Astrocyte (in vitro differentiated cells and primary cell): Measurements from ENCODE around the gene RAB4B. TPM values are rescaled to one million over a fixed set of nuclear protein-coding genes. Genes with fewer than 3 reads are reported as not detected.

ENCODE experiments used
- DNase-seq: peaks from one replicate; pipeline ENCODE4 v3.0.0-alpha.2; 2010; ENCODE audit warnings: low read depth
- FAIRE-seq: peaks from 2 replicates; lab custom pipeline; 2011; peaks lifted over from hg19 to GRCh38; lab: Jason Lieb, UNC
- H2AFZ ChIP-seq: 2 replicates; pipeline ENCODE4 v1.6.0; 2012; ENCODE audit warnings: low read depth, low read length, inconsistent platforms
- H3K27ac ChIP-seq: 2 replicates; pipeline ENCODE4 v1.5.1; 2011; ENCODE audit warnings: low read depth, low read length, inconsistent platforms
- H3K27me3 ChIP-seq: 2 replicates; pipeline ENCODE4 v1.6.0; 2011; ENCODE audit warnings: low read length, inconsistent platforms; ENCODE audit not compliant: insufficient read depth
- H3K36me3 ChIP-seq: 2 replicates; pipeline ENCODE4 v1.5.1; 2011; ENCODE audit warnings: low read length, inconsistent platforms; ENCODE audit not compliant: insufficient read depth
- H3K4me1 ChIP-seq: 2 replicates; pipeline ENCODE4 v1.5.1; 2011; ENCODE audit warnings: low read length, inconsistent platforms; ENCODE audit not compliant: insufficient read depth
- H3K4me2 ChIP-seq: 2 replicates; pipeline ENCODE4 v1.6.0; 2012; ENCODE audit warnings: low read length, inconsistent platforms
- H3K4me3 ChIP-seq: 2 replicates; pipeline ENCODE4 v1.5.1; 2011; ENCODE audit warnings: low read depth, mild to moderate bottlenecking, low read length, inconsistent platforms; ENCODE audit not compliant: insufficient read depth
- H3K79me2 ChIP-seq: 2 replicates; pipeline ENCODE4 v1.6.0; 2012; ENCODE audit warnings: mild to moderate bottlenecking, low read length, inconsistent platforms; ENCODE audit not compliant: insufficient read depth
- H3K9ac ChIP-seq: 2 replicates; pipeline ENCODE4 v1.6.0; 2012; ENCODE audit warnings: mild to moderate bottlenecking, low read length, inconsistent platforms
- H3K9me3 ChIP-seq: 2 replicates; pipeline ENCODE4 v1.5.1; 2012; ENCODE audit warnings: low read depth, mild to moderate bottlenecking, low read length, inconsistent platforms; ENCODE audit not compliant: insufficient read depth
- H4K20me1 ChIP-seq: 2 replicates; pipeline ENCODE4 v1.6.0; 2012; ENCODE audit warnings: low read length, inconsistent platforms; ENCODE audit not compliant: insufficient read depth
- H3K27ac Mint-ChIP-seq: one replicate; pipeline ENCODE4 v1.8.0; 2021; ENCODE audit warnings: mild to moderate bottlenecking, mixed read lengths; ENCODE audit not compliant: unreplicated experiment
- H3K27me3 Mint-ChIP-seq: one replicate; pipeline ENCODE4 v1.8.0; 2021; ENCODE audit warnings: low read depth, mixed read lengths; ENCODE audit not compliant: unreplicated experiment
- H3K36me3 Mint-ChIP-seq: one replicate; pipeline ENCODE4 v1.8.0; 2021; ENCODE audit warnings: low read depth, mixed read lengths; ENCODE audit not compliant: unreplicated experiment
- H3K4me1 Mint-ChIP-seq: one replicate; pipeline ENCODE4 v1.8.0; 2021; ENCODE audit warnings: low read depth, mixed read lengths; ENCODE audit not compliant: unreplicated experiment
- H3K4me3 Mint-ChIP-seq: one replicate; pipeline ENCODE4 v1.8.0; 2021; ENCODE audit warnings: mild to moderate bottlenecking, moderate library complexity, mixed read lengths; ENCODE audit not compliant: unreplicated experiment
- H3K9me3 Mint-ChIP-seq: one replicate; pipeline ENCODE4 v1.8.0; 2021; ENCODE audit warnings: mild to moderate bottlenecking, mixed read lengths; ENCODE audit not compliant: unreplicated experiment
- CTCF ChIP-seq: IDR thresholded peaks from 2 replicates; pipeline ENCODE4 v1.5.1; 2011; ENCODE audit warnings: low read depth, mild to moderate bottlenecking, inconsistent platforms, low read length, moderate library complexity; ENCODE audit not compliant: insufficient read depth
- EZH2 ChIP-seq: IDR thresholded peaks from 2 replicates; pipeline ENCODE4 v1.6.1; 2012; ENCODE audit warnings: mild to moderate bottlenecking, low read length, inconsistent platforms; ENCODE audit not compliant: insufficient read depth
- total RNA-seq: library from RNA; stranded (reverse); gene quantifications from 2 replicates; pipeline ENCODE4 v1.2.1, GENCODE V29; 2021

Gene RAB4B
- total RNA-seq, 1 donor from 2014 or later = 18.8 TPM

- FAIRE-seq = no peak
- peak overlapping the region; percentile 52 for H3K4me3 Mint-ChIP-seq
- H3K4me3 ChIP-seq = no peak overlapping the region
- H2AFZ ChIP-seq = no peak overlapping the region
- peaks cover 80% of the 10 kb centered on the region for H3K79me2 ChIP-seq
- no peaks in the 10 kb centered on the region for H3K9me3 Mint-ChIP-seq
- peaks cover 51% of the 10 kb centered on the region for H4K20me1 ChIP-seq
- peak overlapping the region; percentile 70 for H3K27ac Mint-ChIP-seq
- H3K36me3 ChIP-seq = peaks cover 10% of the 10 kb centered on the region
- no peaks in the 10 kb centered on the region for H3K27me3 Mint-ChIP-seq
- H3K9me3 ChIP-seq = no peaks in the 10 kb centered on the region
- peaks cover 19% of the 10 kb centered on the region for H3K4me1 ChIP-seq
- peak overlapping the region; percentile 52 for H3K9ac ChIP-seq
- DNase-seq = no peak
- H3K27ac ChIP-seq = no peak overlapping the region
- no peak for TF ChIP-seq CTCF
- TF ChIP-seq EZH2 = no peak
- H3K4me2 ChIP-seq = peak overlapping the region; percentile 51
- no peaks in the 10 kb centered on the region for H3K27me3 ChIP-seq
- peaks cover 24% of the 10 kb centered on the region for H3K36me3 Mint-ChIP-seq
- peaks cover 22% of the 10 kb centered on the region for H3K4me1 Mint-ChIP-seq
Measured at GRCh38 chr19:40754611-40755247, 23.3 kb upstream of the RAB4B start.

GRCh38 chr19:40755248-40755624 is 22.8 kb upstream of the RAB4B start:
- H3K9me3 Mint-ChIP-seq = no peaks in the 10 kb centered on the region
- H3K27ac ChIP-seq = no peak overlapping the region
- H3K27me3 Mint-ChIP-seq = no peaks in the 10 kb centered on the region
- H3K36me3 ChIP-seq = peaks cover 15% of the 10 kb centered on the region
- no peak overlapping the region for H3K27ac Mint-ChIP-seq
- H2AFZ ChIP-seq = no peak overlapping the region
- no peak overlapping the region for H3K9ac ChIP-seq
- H3K36me3 Mint-ChIP-seq = peaks cover 24% of the 10 kb centered on the region
- no peaks in the 10 kb centered on the region for H3K9me3 ChIP-seq
- no peak overlapping the region for H3K4me3 ChIP-seq
- peaks cover 54% of the 10 kb centered on the region for H4K20me1 ChIP-seq
- peaks cover 14% of the 10 kb centered on the region for H3K4me1 ChIP-seq
- H3K4me1 Mint-ChIP-seq = peaks cover 22% of the 10 kb centered on the region
- DNase-seq (no peak), FAIRE-seq (no peak)
- H3K4me3 Mint-ChIP-seq = peak overlapping the region; percentile 45
- TF ChIP-seq CTCF (no peak), EZH2 (no peak)
- peaks cover 85% of the 10 kb centered on the region for H3K79me2 ChIP-seq
- peak overlapping the region; percentile 43 for H3K4me2 ChIP-seq
- no peaks in the 10 kb centered on the region for H3K27me3 ChIP-seq

- Mint-ChIP-seq H3K4me3 (peak overlapping the region; percentile 45), H3K36me3 (peaks cover 26% of the 10 kb centered on the region), H3K4me1 (peaks cover 22% of the 10 kb centered on the region), H3K9me3 (no peaks in the 10 kb centered on the region), H3K27me3 (no peaks in the 10 kb centered on the region), H3K27ac (no peak overlapping the region)
- H3K9ac ChIP-seq = no peak overlapping the region
- no peaks in the 10 kb centered on the region for H3K27me3 ChIP-seq
- FAIRE-seq (no peak), DNase-seq (no peak)
- no peak overlapping the region for H2AFZ ChIP-seq
- peaks cover 21% of the 10 kb centered on the region for H3K36me3 ChIP-seq
- no peaks in the 10 kb centered on the region for H3K9me3 ChIP-seq
- peaks cover 90% of the 10 kb centered on the region for H3K79me2 ChIP-seq
- H3K27ac ChIP-seq = no peak overlapping the region
- peak overlapping the region; percentile 43 for H3K4me2 ChIP-seq
- no peak for TF ChIP-seq CTCF
- no peak for TF ChIP-seq EZH2
- H4K20me1 ChIP-seq = peaks cover 60% of the 10 kb centered on the region
- H3K4me3 ChIP-seq = no peak overlapping the region
- H3K4me1 ChIP-seq = peaks cover 14% of the 10 kb centered on the region
Measured at GRCh38 chr19:40755791-40756190, 22.3 kb upstream of the RAB4B start.
